Suprapubic skin (tissue), 4 donors: ENCODE results near the gene TBCE. TPM values are rescaled to one million over a fixed set of nuclear protein-coding genes. Genes with fewer than 3 reads are reported as not detected.
"Not testable (repeated sequence)": the region's sequence is repeated elsewhere in the genome, so short reads cannot be mapped to it uniquely, and the experiment has no call there.

ENCODE experiments used
- DNase-seq, 2 donors: peaks; one replicate each; pipeline ENCODE4 v3.0.0-alpha.2; 2019; ENCODE audit warnings: low spot score in 2 of 2
- H3K27ac ChIP-seq: fragments of 200-600 bp; sonication (generic); one replicate; pipeline ENCODE4 v1.5.1; 2019
- H3K27me3 ChIP-seq: fragments of 200-600 bp; sonication (generic); one replicate; pipeline ENCODE4 v1.5.1; 2019
- H3K36me3 ChIP-seq: fragments of 200-600 bp; sonication (generic); one replicate; pipeline ENCODE4 v1.5.1; 2019
- H3K4me1 ChIP-seq: fragments of 200-600 bp; sonication (generic); one replicate; pipeline ENCODE4 v1.5.1; 2019
- H3K4me3 ChIP-seq: fragments of 200-600 bp; sonication (generic); one replicate; pipeline ENCODE4 v1.5.1; 2019; ENCODE audit warnings: mild to moderate bottlenecking
- H3K9me3 ChIP-seq: fragments of 200-600 bp; sonication (generic); one replicate; pipeline ENCODE4 v1.5.1; 2019
- CTCF ChIP-seq, 2 donors: fragments of 200-600 bp in 1 of 2; fragments of 450-650 bp in 1 of 2; sonication (generic) in 1 of 2; IDR thresholded peaks; one replicate each; pipeline ENCODE4 v1.5.1; 2016 to 2019; ENCODE audit warnings: antibody characterized with exemption in 2 of 2, mild to moderate bottlenecking in 1 of 2, moderate library complexity in 1 of 2
- EP300 ChIP-seq: sonication (generic); formaldehyde crosslinking; IDR thresholded peaks from one replicate; pipeline ENCODE4 v1.6.1; 2017; ENCODE audit warnings: antibody characterized with exemption
- POLR2A ChIP-seq, 2 donors: fragments of 450-650 bp; IDR thresholded peaks; one replicate each; pipeline ENCODE4 v1.6.1; 2017; ENCODE audit warnings: antibody characterized with exemption in 2 of 2, mild to moderate bottlenecking in 2 of 2, moderate library complexity in 2 of 2
- POLR2AphosphoS5 ChIP-seq, 3 donors: sonication (generic); formaldehyde crosslinking; IDR thresholded peaks; one replicate each; pipeline ENCODE4 v1.6.1; 2017; ENCODE audit warnings: antibody characterized with exemption in 3 of 3
- WGBS: methylation state at CpG from one replicate; pipeline ENCODE4 v1.1.5; 2018; 5-methylcytosine and 5-hydroxymethylcytosine counted together
- total RNA-seq, 4 donors: library from RNA; depleted of rRNA; stranded (reverse); fragments of >200 nt; gene quantifications; one replicate each; pipeline ENCODE4 v1.1.0, GENCODE V29; 2016

Gene TBCE
- total RNA-seq, 4 donors from 2014 or later: 12.0 to 33.3 (median 21.1) TPM

- no peaks in the 10 kb centered on the region for H3K27me3 ChIP-seq
- no peaks in the 10 kb centered on the region for H3K9me3 ChIP-seq
- H3K4me1 ChIP-seq: no peaks in the 10 kb centered on the region
- 77% methylated on average over 5 of the region's 5 CpGs for WGBS
- no peak overlapping the region for H3K4me3 ChIP-seq
- no peak for DNase-seq
- no peak for TF ChIP-seq CTCF (IDR thresholded peaks at IDR 0.05)
- no peak for TF ChIP-seq POLR2AphosphoS5 (IDR thresholded peaks at IDR 0.05)
- TF ChIP-seq POLR2A (IDR thresholded peaks at IDR 0.05): no peak
- no peak for TF ChIP-seq EP300
- H3K36me3 ChIP-seq: peaks cover 12% of the 10 kb centered on the region
- H3K27ac ChIP-seq: no peak overlapping the region
These were observed 93.5 kb downstream of the TBCE start for GRCh38 chr1:235460770-235461169.

GRCh38 chr1:235461954-235462353 is 94.7 kb downstream of the TBCE start:
- Histone ChIP-seq H3K4me1 (no peaks in the 10 kb centered on the region), H3K27ac (no peak overlapping the region), H3K27me3 (no peaks in the 10 kb centered on the region), H3K9me3 (no peaks in the 10 kb centered on the region), H3K4me3 (no peak overlapping the region), H3K36me3 (peaks cover 15% of the 10 kb centered on the region)
- TF ChIP-seq POLR2AphosphoS5 (IDR thresholded peaks at IDR 0.05) (no peak), CTCF (IDR thresholded peaks at IDR 0.05) (no peak), POLR2A (IDR thresholded peaks at IDR 0.05) (no peak), EP300 (no peak)
- 93% methylated on average over 1 of the region's 1 CpG for WGBS
- DNase-seq: no peak

GRCh38 chr1:235462832-235463231 is 95.6 kb downstream of the TBCE start:
- WGBS: 98% methylated on average over 3 of the region's 3 CpGs
- DNase-seq, H3K4me1 ChIP-seq, H3K4me3 ChIP-seq, H3K27me3 ChIP-seq, H3K27ac ChIP-seq, H3K9me3 ChIP-seq: not testable (repeated sequence)
- H3K36me3 ChIP-seq: peaks cover 22% of the 10 kb centered on the region

- Histone ChIP-seq H3K27ac (no peak overlapping the region), H3K27me3 (no peaks in the 10 kb centered on the region), H3K4me3 (no peak overlapping the region), H3K9me3 (no peaks in the 10 kb centered on the region), H3K4me1 (no peaks in the 10 kb centered on the region), H3K36me3 (peaks cover 28% of the 10 kb centered on the region)
- no peak for DNase-seq
- WGBS: 95% methylated on average over 3 of the region's 3 CpGs
- TF ChIP-seq POLR2A (IDR thresholded peaks at IDR 0.05) (no peak), POLR2AphosphoS5 (IDR thresholded peaks at IDR 0.05) (no peak), CTCF (IDR thresholded peaks at IDR 0.05) (no peak), EP300 (no peak)
These were observed 97.8 kb downstream of the TBCE start for GRCh38 chr1:235465066-235465465.

- no peak overlapping the region for H3K27ac ChIP-seq
- no peak for DNase-seq
These were observed 100.8 kb downstream of the TBCE start for GRCh38 chr1:235468004-235468403.

More at GRCh38 chr1:235468004-235468403, 100.8 kb downstream of the TBCE start:
- Histone ChIP-seq H3K9me3 (no peaks in the 10 kb centered on the region), H3K4me1 (no peaks in the 10 kb centered on the region), H3K4me3 (no peak overlapping the region), H3K27me3 (no peaks in the 10 kb centered on the region), H3K36me3 (peaks cover 38% of the 10 kb centered on the region)
- no peak for TF ChIP-seq EP300
- TF ChIP-seq CTCF (IDR thresholded peaks at IDR 0.05): no peak
- TF ChIP-seq POLR2AphosphoS5 (IDR thresholded peaks at IDR 0.05): no peak
- TF ChIP-seq POLR2A (IDR thresholded peaks at IDR 0.05): no peak
- 86% methylated on average over 3 of the region's 3 CpGs for WGBS
